ENCODE results near the gene LARP4B.

Gene LARP4B

GRCh38 chr10:971150-971542 is 39.6 kb upstream of the LARP4B start:
- no peaks in the 10 kb centered on the region for H3K36me3 ChIP-seq (ENCODE audit: control insufficient read depth in 2 of 2, insufficient read depth in 1 of 2, low read length in 2 of 2)
- CTCF ChIA-PET = no interaction called here
- POLR2A ChIA-PET = no interaction called here
- H3K9me3 ChIP-seq (ENCODE audit: control insufficient read depth, insufficient read depth, low read depth, low read length) = no peaks in the 10 kb centered on the region
- TF ChIP-seq BCL6B (tag by site-specific recombination; IDR thresholded peaks at IDR 0.05) = no peak
- TF ChIP-seq ZNF37A (tag by site-specific recombination; IDR thresholded peaks at IDR 0.05) = no peak
- TF ChIP-seq ZNF837 (tag by site-specific recombination; IDR thresholded peaks at IDR 0.05) = no peak
- no peak for TF ChIP-seq ZFP3 (tag by site-specific recombination; IDR thresholded peaks at IDR 0.05; ENCODE audit: low read depth)
- TF ChIP-seq ZSCAN4 (tag by site-specific recombination; IDR thresholded peaks at IDR 0.05) = no peak
- no peak for TF ChIP-seq ZNF623 (tag by site-specific recombination; IDR thresholded peaks at IDR 0.05)
- TF ChIP-seq ZNF391 (tag by site-specific recombination; IDR thresholded peaks at IDR 0.05; ENCODE audit: borderline replicate concordance, low read depth) = no peak
- no peak for TF ChIP-seq ZEB2 (tag by site-specific recombination; IDR thresholded peaks at IDR 0.05)
- no peak overlapping the region for H3K4me3 ChIP-seq (ENCODE audit: low read depth, low read length)
- no peaks in the 10 kb centered on the region for H3K4me1 ChIP-seq (ENCODE audit: control insufficient read depth, insufficient read depth, low read length)
- no peak overlapping the region for H3K27ac ChIP-seq (ENCODE audit: extremely low read depth, low read depth, low read length)

- POLR2A ChIA-PET = no interaction called here
These were observed 39.0 kb upstream of the LARP4B start for GRCh38 chr10:970311-971149.

GRCh38 chr10:969473-970150 is 38.1 kb upstream of the LARP4B start:
- POLR2A ChIA-PET = no interaction called here
- CTCF ChIA-PET = no interaction called here
- no peaks in the 10 kb centered on the region for H3K4me1 ChIP-seq (ENCODE audit: control insufficient read depth, insufficient read depth, low read length)
- H3K36me3 ChIP-seq (ENCODE audit: control insufficient read depth in 2 of 2, insufficient read depth in 1 of 2, low read length in 2 of 2) = no peaks in the 10 kb centered on the region
- H3K27ac ChIP-seq (ENCODE audit: extremely low read depth, low read depth, low read length) = no peak overlapping the region
- H3K9me3 ChIP-seq (ENCODE audit: control insufficient read depth, insufficient read depth, low read depth, low read length) = no peaks in the 10 kb centered on the region
- no peak for TF ChIP-seq ZNF266 (tag by site-specific recombination; IDR thresholded peaks at IDR 0.05; ENCODE audit: low read depth)
- TF ChIP-seq KLF16 (tag by site-specific recombination; IDR thresholded peaks at IDR 0.05) = no peak
- peak; percentile 94 for TF ChIP-seq ZBTB48 (tag by site-specific recombination; IDR thresholded peaks at IDR 0.05)
- no peak overlapping the region for H3K4me3 ChIP-seq (ENCODE audit: low read depth, low read length)

More at GRCh38 chr10:970311-971149, 39.0 kb upstream of the LARP4B start:
- TF ChIP-seq ZBTB17 (tag by site-specific recombination; IDR thresholded peaks at IDR 0.05) = peak; percentile 45; the same call in 1 of the 2 replicates
- TF ChIP-seq ZNF132 (tag by site-specific recombination; IDR thresholded peaks at IDR 0.05; ENCODE audit: borderline replicate concordance) = no peak
- TF ChIP-seq ZNF449 (tag by site-specific recombination; IDR thresholded peaks at IDR 0.05) = peak; percentile 56; the same call in 1 of the 2 replicates
- peak; percentile 59 for TF ChIP-seq ZBTB20 (tag by site-specific recombination; IDR thresholded peaks at IDR 0.05)
- TF ChIP-seq ZNF600 (tag by site-specific recombination; IDR thresholded peaks at IDR 0.05) = peak; percentile 60; the same call in 1 of the 2 replicates
- Histone ChIP-seq H3K9me3 (ENCODE audit: control insufficient read depth, insufficient read depth, low read depth, low read length) (no peaks in the 10 kb centered on the region), H3K4me1 (ENCODE audit: control insufficient read depth, insufficient read depth, low read length) (no peaks in the 10 kb centered on the region), H3K4me3 (ENCODE audit: low read depth, low read length) (no peak overlapping the region), H3K36me3 (ENCODE audit: control insufficient read depth in 2 of 2, insufficient read depth in 1 of 2, low read length in 2 of 2) (no peaks in the 10 kb centered on the region), H3K27ac (ENCODE audit: extremely low read depth, low read depth, low read length) (no peak overlapping the region)
- CTCF ChIA-PET = no interaction called here
